Heart left ventricle (tissue), 13 donors: ENCODE data around the gene EPB41L2.

Source experiments
- CTCF ChIP-seq, 12 donors: fragments of 200-600 bp; sonication (generic) in 4 of 12; IDR thresholded peaks; one replicate each; pipeline versions ENCODE4 v1.5.0 to v1.8.0; 2018 to 2022; ENCODE audit warnings: antibody characterized with exemption in 12 of 12, mild to moderate bottlenecking in 5 of 12
- POLR2A ChIP-seq, 2 donors: fragments of 450-650 bp; IDR thresholded peaks; one replicate each; pipeline ENCODE4 v1.6.1; 2017; ENCODE audit warnings: antibody characterized with exemption in 2 of 2, mild to moderate bottlenecking in 2 of 2, moderate library complexity in 2 of 2
- donor health status: ischemic (EF 13 %, LVEDD 7.1; RV severe dilation, severe dysfunction).
- donor health status: DM: no; HTN: yes; CAD: no.
- donor health status: DM: no; HTN: no; CAD: no.
- donor health status: ischemic (EF 25% LVEDD 6.9; RV normal size, moderate dysfunction).
- donor health status: ischemic (EF 25% LVEDD 5.7; RV mildly dilated, moderate dysfunction).
- donor health status: ischemic (EF 35%, LVEDD 5.7; RV mildly dilated, moderate dysfunction).
- donor health status: nonischemic (EF 11% LVEDD 7.7; RV severe dilation, severe dysfunction).
- donor health status: DM: yes; HTN: yes; CAD: no.
- donor health status: PGD.
- donor health status: ischemic (EF 29% LVEDD 5.4; RV normal size, mild dysfunction).
- donor health status: nonischemic (EF 23%, LVEDD 6.1; RV moderate dilation, normal function).

- TF ChIP-seq POLR2A (IDR thresholded peaks at IDR 0.05) (no peak), CTCF (IDR thresholded peaks at IDR 0.05) (no peak)
Observed at GRCh38 chr6:130980310-130981032, 82.6 kb downstream of the EPB41L2 start.
